Thyroid gland (tissue), 4 donors: ENCODE results near the gene NDUFS4. TPM values are rescaled to one million over a fixed set of nuclear protein-coding genes. Genes with fewer than 3 reads are reported as not detected.

ENCODE experiments used
- DNase-seq, 2 donors: peaks; one replicate each; pipeline ENCODE4 v3.0.0-alpha.2; 2019
- H3K27ac ChIP-seq, 3 donors: fragments of 200-600 bp; sonication (generic); 1 replicate in 2 of 3; 2 replicates in 1 of 3; pipeline ENCODE4 v1.5.1; 2016 to 2019; ENCODE audit warnings: mild to moderate bottlenecking in 1 of 3, moderate library complexity in 1 of 3
- H3K27me3 ChIP-seq: fragments of 200-600 bp; sonication (generic); one replicate; pipeline ENCODE4 v1.5.1; 2019
- H3K36me3 ChIP-seq, 2 donors: fragments of 200-600 bp; sonication (generic); one replicate each; pipeline ENCODE4 v1.5.1; 2016 to 2019
- H3K4me1 ChIP-seq, 2 donors: fragments of 200-600 bp; sonication (generic); one replicate each; pipeline ENCODE4 v1.5.1; 2017 to 2019
- H3K4me3 ChIP-seq, 3 donors: fragments of 200-600 bp; sonication (generic); replicated peaks in 1 of 3; 1 replicate in 2 of 3; 2 replicates in 1 of 3; pipeline ENCODE4 v1.5.1; 2016; ENCODE audit warnings: mild to moderate bottlenecking in 1 of 3
- H3K9me3 ChIP-seq: fragments of 200-600 bp; sonication (generic); one replicate; pipeline ENCODE4 v1.5.1; 2017
- POLR2A ChIP-seq, 2 donors: fragments of 450-650 bp; IDR thresholded peaks; one replicate each; pipeline ENCODE4 v1.6.1; 2017; ENCODE audit warnings: antibody characterized with exemption in 2 of 2, mild to moderate bottlenecking in 2 of 2, moderate library complexity in 1 of 2
- WGBS, 2 donors: methylation state at CpG; one replicate each; pipeline ENCODE4 v1.1.5; 2017; 5-methylcytosine and 5-hydroxymethylcytosine counted together
- intact Hi-C: fragments of 100-400 bp; cut with DNase I; formaldehyde crosslinking; loops from one replicate; pipeline ENCODE4 v1.15.1; 2023
- total RNA-seq, 4 donors: library from RNA; depleted of rRNA; stranded (reverse); fragments of >200 nt; gene quantifications; one replicate each; pipeline ENCODE4 v1.2.3, GENCODE V29; 2016
- TF ChIP-seq, protein P1 (sequence below), 6 experiments: fragments of 200-600 bp in 3 of 6; fragments of 450-650 bp in 3 of 6; sonication (generic) in 3 of 6; IDR thresholded peaks; one replicate each; pipeline ENCODE4 v1.5.1; 2016 to 2019; ENCODE audit warnings: antibody characterized with exemption in 6 of 6, mild to moderate bottlenecking in 2 of 6, inconsistent platforms in 1 of 6, moderate library complexity in 1 of 6

NDUFS4 gene
- total RNA-seq, 4 donors from 2014 or later: 77.9 to 145 (median 102) TPM

GRCh38 chr5:53713978-53714666, 153.7 kb downstream of the NDUFS4 start:
- WGBS, 2 donors: 75 to 78% methylated on average over 3 of the region's 3 CpGs

GRCh38 chr5:53714667-53715010, 154.2 kb downstream of the NDUFS4 start:
- H3K4me3 ChIP-seq: no peak overlapping the region
- H3K4me1 ChIP-seq: no peaks in the 10 kb centered on the region
- no peak for TF ChIP-seq POLR2A (IDR thresholded peaks at IDR 0.05)
- TF ChIP-seq, protein P1, sequence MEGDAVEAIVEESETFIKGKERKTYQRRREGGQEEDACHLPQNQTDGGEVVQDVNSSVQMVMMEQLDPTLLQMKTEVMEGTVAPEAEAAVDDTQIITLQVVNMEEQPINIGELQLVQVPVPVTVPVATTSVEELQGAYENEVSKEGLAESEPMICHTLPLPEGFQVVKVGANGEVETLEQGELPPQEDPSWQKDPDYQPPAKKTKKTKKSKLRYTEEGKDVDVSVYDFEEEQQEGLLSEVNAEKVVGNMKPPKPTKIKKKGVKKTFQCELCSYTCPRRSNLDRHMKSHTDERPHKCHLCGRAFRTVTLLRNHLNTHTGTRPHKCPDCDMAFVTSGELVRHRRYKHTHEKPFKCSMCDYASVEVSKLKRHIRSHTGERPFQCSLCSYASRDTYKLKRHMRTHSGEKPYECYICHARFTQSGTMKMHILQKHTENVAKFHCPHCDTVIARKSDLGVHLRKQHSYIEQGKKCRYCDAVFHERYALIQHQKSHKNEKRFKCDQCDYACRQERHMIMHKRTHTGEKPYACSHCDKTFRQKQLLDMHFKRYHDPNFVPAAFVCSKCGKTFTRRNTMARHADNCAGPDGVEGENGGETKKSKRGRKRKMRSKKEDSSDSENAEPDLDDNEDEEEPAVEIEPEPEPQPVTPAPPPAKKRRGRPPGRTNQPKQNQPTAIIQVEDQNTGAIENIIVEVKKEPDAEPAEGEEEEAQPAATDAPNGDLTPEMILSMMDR (IDR thresholded peaks at IDR 0.05): no peak
- intact Hi-C loops: no loop called here
- no peak overlapping the region for H3K27ac ChIP-seq
- DNase-seq: no peak
- no peaks in the 10 kb centered on the region for H3K27me3 ChIP-seq
- no peaks in the 10 kb centered on the region for H3K36me3 ChIP-seq
- H3K9me3 ChIP-seq: no peaks in the 10 kb centered on the region

More at GRCh38 chr5:53713978-53714666, 153.7 kb downstream of the NDUFS4 start:
- DNase-seq: no peak
- H3K27ac ChIP-seq: no peak overlapping the region
- H3K27me3 ChIP-seq: no peaks in the 10 kb centered on the region
- intact Hi-C loops: no loop called here
- H3K9me3 ChIP-seq: no peaks in the 10 kb centered on the region
- H3K36me3 ChIP-seq: no peaks in the 10 kb centered on the region
- H3K4me3 ChIP-seq: no peak overlapping the region
- TF ChIP-seq, protein P1 (IDR thresholded peaks at IDR 0.05): no peak
- no peak for TF ChIP-seq POLR2A (IDR thresholded peaks at IDR 0.05)
- H3K4me1 ChIP-seq: no peaks in the 10 kb centered on the region

DNA sequence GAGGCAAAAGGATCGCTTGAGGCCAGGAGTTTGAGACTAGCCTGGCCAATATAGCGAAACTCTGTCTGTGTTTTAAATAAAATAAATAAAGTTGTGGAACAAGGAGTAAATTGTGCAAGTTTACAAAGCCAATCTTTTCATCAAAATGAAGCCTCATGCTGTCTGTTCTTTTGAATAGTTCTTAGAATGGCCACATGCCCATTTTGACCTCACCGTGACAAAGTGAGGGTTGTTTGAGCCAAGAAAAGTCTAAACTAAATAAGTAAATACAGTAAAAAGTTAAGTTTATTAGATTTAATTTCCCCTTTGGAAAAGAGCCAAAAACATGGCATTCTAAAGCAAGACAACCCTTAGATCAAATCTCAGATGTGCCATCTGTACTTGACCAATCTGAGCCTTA, 165.7 kb downstream of the NDUFS4 start:
- Histone ChIP-seq H3K27me3 (no peaks in the 10 kb centered on the region), H3K4me1 (no peaks in the 10 kb centered on the region), H3K27ac (no peak overlapping the region), H3K36me3 (no peaks in the 10 kb centered on the region), H3K9me3 (no peaks in the 10 kb centered on the region), H3K4me3 (no peak overlapping the region)
- TF ChIP-seq, protein P1 (IDR thresholded peaks at IDR 0.05): no peak
- TF ChIP-seq POLR2A (IDR thresholded peaks at IDR 0.05): no peak
- intact Hi-C loops: no loop called here
- 86 to 87% methylated on average over 3 of the region's 3 CpGs for WGBS, 2 donors
- no peak for DNase-seq

GRCh38 chr5:53730943-53731342, 170.5 kb downstream of the NDUFS4 start:
- Histone ChIP-seq H3K4me1 (no peaks in the 10 kb centered on the region), H3K4me3 (no peak overlapping the region), H3K9me3 (no peaks in the 10 kb centered on the region), H3K27ac (no peak overlapping the region), H3K27me3 (no peaks in the 10 kb centered on the region), H3K36me3 (no peaks in the 10 kb centered on the region)
- 29 to 52% methylated on average over 1 of the region's 1 CpG for WGBS, 2 donors
- intact Hi-C loops: no loop called here
- no peak for TF ChIP-seq POLR2A (IDR thresholded peaks at IDR 0.05)
- no peak for DNase-seq

Other genes starting within 250 kb of the NDUFS4 start
- 1 to 10 TPM; 1.7 to 8.9 (median 2.8) TPM for gene FST, start 80.0 kb upstream of the NDUFS4 start, total RNA-seq